HG03354 (cell line): ENCODE data around the gene RNF187.
A peak's percentile ranks its signal among the peaks of the same experiment; 100 is the strongest.

Experiments
- ATAC-seq: cut with Tn5 transposase; IDR thresholded peaks from one replicate; pipeline ENCODE4 v1.9.1; 2021; ENCODE audit warnings: mild to moderate bottlenecking; ENCODE audit not compliant: unreplicated experiment, poor library complexity, severe bottlenecking

The RNF187 gene

DNA sequence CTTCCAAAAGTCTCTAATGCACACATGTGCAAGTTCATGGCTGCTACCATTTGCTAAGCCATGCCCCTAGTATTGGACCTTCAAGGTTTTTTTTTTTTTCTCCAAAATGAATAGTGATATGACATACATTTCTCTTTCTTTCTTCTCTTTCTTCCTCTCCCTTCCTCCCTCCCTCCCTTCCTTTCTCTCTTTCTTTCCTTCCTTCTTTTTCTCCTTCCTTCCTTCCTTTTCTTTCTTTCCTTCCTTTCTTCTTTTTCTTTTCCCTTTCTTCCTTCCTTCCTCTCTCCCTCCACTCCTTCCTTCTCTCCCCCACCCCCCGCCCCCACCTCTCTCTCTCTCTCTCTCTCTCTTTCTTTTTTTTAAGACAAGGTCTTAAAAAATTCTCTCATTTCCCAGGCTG lies 3.4 kb upstream of the RNF187 start:
- no peak for ATAC-seq

DNA sequence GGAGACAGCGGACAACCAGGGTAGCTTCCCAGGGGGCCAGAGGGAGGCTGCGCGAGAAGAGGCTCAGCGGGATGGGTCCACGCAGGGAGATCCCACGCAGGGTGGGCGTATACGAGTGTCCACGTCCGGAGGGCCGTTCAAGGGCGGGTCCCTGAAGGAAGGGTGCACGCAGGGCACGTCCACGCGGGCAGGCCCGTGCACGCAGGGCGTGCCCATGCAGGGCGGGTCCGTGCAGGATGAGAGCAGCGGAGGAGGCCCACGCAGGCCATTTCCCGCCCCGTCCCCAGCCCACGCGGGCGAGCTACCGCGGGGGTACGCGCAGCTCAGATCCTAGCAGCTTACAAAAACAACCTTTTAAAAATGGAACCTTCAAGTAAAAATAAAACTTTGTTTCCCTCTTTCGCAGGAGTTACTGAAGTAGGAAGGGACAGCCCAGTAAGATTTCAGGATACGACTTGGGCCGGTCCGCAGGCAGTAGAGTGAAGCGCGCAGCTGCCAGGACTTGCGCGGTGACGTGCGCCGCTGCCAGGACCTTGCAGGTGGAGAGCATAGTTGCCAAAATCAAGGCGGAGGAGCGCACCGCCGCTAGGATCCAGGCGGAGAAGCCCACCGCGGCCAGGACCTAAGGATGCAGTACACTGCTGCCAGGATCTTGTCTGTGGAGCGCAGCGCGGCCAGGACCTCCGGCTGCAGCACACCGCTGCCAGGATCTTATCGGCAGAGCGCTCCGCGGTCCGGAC lies 416 bp upstream of the RNF187 start:
- peak; percentile 66 for ATAC-seq

DNA sequence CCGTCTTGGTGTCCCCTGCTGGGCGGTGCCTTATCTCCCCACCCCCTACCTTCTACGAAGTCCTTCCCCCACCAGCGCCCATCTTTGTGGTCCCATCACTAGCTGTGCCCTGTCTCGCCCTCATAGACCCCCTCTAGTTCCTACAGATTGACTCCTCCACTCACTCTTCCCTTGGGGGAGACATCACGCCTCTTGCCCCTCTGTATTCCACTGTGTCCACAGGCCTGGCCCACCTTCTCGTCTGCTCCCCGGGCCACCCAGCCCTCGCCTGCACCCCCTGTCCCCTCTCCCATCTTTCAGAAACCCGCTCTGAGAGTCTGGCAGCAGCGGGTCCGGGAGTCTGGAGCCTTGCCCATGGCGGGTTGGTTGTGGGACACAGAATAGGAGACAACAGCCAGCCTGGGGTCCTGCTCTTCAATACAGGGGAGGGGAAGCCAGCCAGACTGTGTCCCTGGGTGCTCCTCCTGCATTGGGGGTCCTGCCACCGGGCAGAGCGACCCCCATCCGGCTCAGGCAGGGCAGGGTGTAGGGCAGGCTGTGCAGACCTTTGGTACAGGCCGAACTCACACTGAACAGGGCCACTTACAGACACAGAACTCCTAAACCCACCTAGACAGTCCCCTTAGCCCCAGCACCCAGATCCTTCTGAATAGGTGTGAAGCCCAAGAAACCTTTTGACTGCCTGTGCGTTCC lies 1.1 kb downstream of the RNF187 start:
- no peak for ATAC-seq

GRCh38 chr1:228488818-228489674 lies 1.9 kb downstream of the RNF187 start:
- no peak for ATAC-seq

DNA sequence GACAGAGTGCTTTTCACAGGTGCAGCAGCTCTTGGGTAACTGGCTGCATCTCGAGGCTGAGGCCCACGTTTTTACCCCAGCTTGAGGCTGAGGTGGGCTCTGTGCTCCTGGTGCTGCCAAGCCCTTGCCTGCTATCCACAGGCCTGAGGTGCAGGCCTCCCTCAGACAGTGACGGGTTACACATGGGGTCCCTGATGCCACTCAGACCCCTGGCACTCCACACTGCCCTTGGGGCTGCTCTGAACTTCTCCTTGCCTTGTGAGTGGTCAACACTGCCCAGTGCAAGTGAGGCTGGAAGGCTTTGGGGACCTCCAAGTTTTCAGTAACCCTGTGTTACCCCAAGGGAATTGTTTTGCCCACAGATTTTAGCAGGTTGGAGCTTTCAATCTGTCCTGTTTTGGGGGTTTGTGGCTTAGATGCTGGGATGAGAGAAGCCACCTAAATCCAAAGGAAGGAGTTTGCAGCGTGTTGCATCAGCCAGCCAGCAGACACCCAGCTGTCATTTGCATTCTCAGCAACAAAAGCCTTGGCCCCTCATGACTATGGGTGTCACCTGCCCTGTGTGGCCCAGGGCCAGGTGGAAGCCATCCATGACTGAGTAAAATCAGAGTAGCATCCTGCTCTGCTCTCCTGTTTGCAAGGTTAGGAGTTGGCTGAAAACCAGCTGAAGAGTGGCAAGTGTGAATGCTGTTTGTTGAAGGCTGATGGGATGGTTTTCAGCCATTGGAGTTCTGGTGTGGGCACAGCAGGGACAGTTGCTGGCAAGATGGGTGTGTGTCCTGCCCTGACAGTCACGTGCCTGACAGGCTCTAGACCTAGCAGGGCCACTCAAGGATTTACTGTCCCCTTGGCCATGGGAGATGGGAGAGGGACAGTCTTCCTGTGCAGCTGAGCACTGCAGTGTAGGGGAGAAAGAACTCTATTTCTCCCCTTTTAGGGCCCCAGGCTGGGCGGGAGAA lies 3.2 kb downstream of the RNF187 start:
- no peak for ATAC-seq

DNA sequence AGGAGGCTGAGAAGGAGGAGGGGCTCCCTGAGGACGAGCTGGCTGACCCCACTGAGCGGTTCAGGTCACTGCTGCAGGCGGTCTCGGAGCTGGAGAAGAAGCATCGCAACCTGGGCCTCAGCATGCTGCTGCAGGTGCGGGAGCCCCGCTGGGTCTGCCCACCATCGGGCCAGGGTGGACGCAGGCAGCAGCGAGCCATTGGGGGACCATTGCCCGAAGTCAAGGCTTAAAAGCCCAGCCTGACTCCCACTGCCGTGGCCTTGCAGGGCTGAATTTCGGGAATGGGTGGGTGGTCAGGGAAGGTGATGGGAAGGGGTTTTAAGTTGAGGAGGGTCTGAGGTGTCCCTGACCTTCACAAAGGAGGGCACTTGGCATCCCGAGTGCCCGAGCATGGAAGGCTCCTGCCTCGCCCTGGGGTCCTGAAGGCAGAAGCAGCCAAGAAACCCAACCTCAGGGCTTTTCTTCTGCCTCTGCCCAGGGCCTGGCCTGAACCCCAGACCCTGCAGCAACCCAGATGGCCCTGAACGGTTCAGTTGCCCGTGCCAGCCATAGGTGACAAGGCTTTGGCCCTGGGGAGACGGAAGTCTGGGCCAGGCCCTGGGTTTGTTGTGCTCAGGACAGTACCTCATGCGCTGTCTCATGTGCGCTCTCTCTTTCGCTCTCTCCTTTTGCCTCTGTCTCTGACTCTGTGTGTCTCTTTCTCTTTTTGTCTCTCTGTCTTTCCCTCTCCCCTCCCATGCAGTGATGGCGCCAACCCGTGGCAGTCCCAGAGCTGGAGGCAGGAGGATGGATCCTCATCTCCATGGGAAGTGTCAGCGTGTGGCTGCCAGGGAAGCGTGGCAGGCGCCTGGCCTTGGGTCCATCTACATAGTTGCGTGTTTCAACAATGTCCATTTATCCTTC lies 6.2 kb downstream of the RNF187 start:
- no peak for ATAC-seq

- ATAC-seq = no peak
Observed at GRCh38 chr1:228494044-228494353, 6.8 kb downstream of the RNF187 start.

GRCh38 chr1:228494391-228494790 lies 7.2 kb downstream of the RNF187 start:
- no peak for ATAC-seq

GRCh38 chr1:228494970-228495853 lies 8.0 kb downstream of the RNF187 start:
- no peak for ATAC-seq

- ATAC-seq = no peak
Observed at GRCh38 chr1:228496084-228496483, 8.9 kb downstream of the RNF187 start.

GRCh38 chr1:228496494-228496893 lies 9.3 kb downstream of the RNF187 start:
- ATAC-seq = no peak

DNA sequence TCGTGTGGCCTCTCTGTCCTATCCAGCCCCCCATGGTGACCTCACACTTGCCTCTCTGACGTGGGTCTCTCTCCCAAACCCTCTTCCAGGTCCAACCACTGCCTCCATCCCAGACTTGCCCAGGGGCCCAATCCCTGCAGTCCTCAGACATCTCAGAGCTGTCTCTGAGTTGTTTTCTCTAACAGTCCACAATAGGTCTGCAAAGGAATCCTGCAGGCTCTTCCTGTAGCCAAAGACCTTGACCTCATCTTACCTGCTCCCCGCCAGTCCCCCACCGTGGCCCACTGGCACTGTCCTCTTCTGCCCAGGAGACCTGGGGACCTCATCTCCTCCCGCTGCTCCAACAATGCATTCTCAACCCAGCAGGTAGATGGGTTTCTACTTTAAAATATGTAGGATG lies 10.0 kb downstream of the RNF187 start:
- no peak for ATAC-seq

DNA sequence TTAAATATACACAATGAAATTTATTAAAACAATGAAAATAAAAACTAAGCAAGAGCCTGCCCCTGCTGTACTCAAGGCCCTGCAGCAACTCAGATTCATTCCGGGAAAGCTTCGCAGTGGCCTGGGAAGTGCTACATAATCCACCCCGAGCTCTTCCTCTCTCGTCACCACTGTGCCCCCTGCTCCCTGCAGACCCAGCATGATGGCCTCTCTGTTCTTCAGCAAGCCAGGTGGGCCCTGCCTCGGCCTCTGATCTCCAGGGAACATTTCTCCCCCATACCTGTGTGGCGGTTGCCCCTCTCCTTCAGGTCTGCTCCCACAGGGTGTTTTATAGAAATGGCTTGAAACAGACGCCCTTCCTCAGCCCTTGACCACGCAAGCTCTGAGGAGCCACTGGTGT lies 10.6 kb downstream of the RNF187 start:
- ATAC-seq = no peak

GRCh38 chr1:228500143-228500734 lies 13.1 kb downstream of the RNF187 start:
- ATAC-seq = no peak

GRCh38 chr1:228500901-228501871 lies 14.0 kb downstream of the RNF187 start:
- ATAC-seq = peak; percentile 97

DNA sequence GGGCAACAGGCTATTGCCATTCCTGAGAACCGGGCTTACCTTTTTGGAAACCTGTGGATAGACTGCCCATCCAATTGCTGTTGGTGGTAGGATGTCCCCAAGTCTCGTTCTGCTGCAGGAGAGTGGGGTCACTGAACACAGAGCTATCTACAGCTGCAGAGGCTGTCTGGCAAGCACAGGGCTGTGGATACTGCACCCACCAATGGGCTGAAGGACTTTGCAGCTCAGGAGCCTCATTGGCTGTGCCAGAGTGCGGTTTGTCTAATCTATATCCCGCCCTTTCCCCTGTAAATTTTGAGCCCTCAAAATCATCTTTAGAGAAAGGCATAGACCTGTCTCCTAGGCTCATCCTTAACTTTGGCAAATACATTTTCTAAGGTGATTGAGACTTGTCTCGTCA lies 15.3 kb downstream of the RNF187 start:
- no peak for ATAC-seq
